Neural cell (in vitro differentiated cells): ENCODE results near the gene TMEM175.

ENCODE experiments used
- EP300 ChIP-seq: fragments of 450-650 bp; conservative IDR thresholded peaks from 2 replicates; pipeline ENCODE4 v1.6.1; 2014; ENCODE audit warnings: antibody characterized with exemption, mild to moderate bottlenecking, moderate library complexity; ENCODE audit not compliant: poor library complexity, severe bottlenecking
- EZH2 ChIP-seq: fragments of 200-600, 300-800 bp; shearing (Covaris generic), sonication (generic); IDR thresholded peaks from 2 replicates; pipeline ENCODE4 v1.6.1; 2014; ENCODE audit warnings: antibody characterized with exemption, low read length, borderline replicate concordance, mild to moderate bottlenecking; ENCODE audit not compliant: insufficient read depth, poor library complexity, severe bottlenecking
- MXI1 ChIP-seq: fragments of 450-650 bp; conservative IDR thresholded peaks from 2 replicates; pipeline ENCODE4 v1.6.1; 2014; ENCODE audit warnings: antibody characterized with exemption, mild to moderate bottlenecking; ENCODE audit not compliant: poor library complexity, severe bottlenecking
- POLR2AphosphoS5 ChIP-seq: IDR thresholded peaks from 2 replicates; pipeline ENCODE4 v1.6.1; 2012
- RAD21 ChIP-seq: fragments of 450-650 bp; conservative IDR thresholded peaks from 2 replicates; pipeline ENCODE4 v1.6.1; 2014; ENCODE audit warnings: antibody characterized with exemption, mild to moderate bottlenecking, moderate library complexity
- SMC3 ChIP-seq: fragments of 450-650 bp; conservative IDR thresholded peaks from 2 replicates; pipeline ENCODE4 v1.6.1; 2014; ENCODE audit warnings: antibody characterized with exemption, mild to moderate bottlenecking, moderate library complexity; ENCODE audit not compliant: poor library complexity
- TF ChIP-seq, protein P1 (sequence below): fragments of 450-650 bp; IDR thresholded peaks from 2 replicates; pipeline ENCODE4 v1.5.1; 2014; ENCODE audit warnings: antibody characterized with exemption, mild to moderate bottlenecking, moderate library complexity; ENCODE audit not compliant: poor library complexity, severe bottlenecking
- TF ChIP-seq, protein P2 (sequence below): IDR thresholded peaks from 2 replicates; pipeline ENCODE4 v1.6.1; 2012; ENCODE audit warnings: borderline replicate concordance

DNA sequence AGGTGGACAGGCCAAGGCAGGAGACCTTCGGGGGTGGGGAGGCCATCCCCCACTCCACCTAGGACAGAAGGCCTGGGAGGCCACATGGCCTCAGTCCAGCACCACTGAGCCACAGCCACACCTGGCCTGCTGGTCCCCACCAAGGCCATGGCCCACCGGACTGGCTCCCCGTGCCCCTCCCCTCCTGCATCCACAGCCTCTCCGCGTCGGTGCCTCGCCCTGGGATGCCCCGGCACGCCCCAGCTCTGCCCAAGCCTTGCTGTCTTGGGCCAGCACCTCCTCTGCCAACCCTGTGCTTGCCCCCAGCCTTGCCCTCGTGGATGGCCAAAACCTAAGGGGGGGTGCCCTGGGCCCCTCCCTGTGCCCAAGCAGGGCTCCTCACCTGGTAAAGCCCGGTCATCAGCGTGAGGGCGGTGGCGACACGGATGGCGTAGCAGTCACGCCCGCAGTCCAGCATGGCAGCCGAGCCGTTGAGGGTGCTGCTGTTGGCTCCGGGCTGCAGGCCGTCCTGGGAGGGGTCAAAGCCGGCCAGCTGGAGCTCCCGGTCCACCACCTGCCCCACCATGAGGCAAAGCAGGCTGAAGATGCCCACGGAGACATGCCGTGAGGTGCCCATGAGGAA lies 58.6 kb downstream of the TMEM175 start:
- TF ChIP-seq, protein P1, sequence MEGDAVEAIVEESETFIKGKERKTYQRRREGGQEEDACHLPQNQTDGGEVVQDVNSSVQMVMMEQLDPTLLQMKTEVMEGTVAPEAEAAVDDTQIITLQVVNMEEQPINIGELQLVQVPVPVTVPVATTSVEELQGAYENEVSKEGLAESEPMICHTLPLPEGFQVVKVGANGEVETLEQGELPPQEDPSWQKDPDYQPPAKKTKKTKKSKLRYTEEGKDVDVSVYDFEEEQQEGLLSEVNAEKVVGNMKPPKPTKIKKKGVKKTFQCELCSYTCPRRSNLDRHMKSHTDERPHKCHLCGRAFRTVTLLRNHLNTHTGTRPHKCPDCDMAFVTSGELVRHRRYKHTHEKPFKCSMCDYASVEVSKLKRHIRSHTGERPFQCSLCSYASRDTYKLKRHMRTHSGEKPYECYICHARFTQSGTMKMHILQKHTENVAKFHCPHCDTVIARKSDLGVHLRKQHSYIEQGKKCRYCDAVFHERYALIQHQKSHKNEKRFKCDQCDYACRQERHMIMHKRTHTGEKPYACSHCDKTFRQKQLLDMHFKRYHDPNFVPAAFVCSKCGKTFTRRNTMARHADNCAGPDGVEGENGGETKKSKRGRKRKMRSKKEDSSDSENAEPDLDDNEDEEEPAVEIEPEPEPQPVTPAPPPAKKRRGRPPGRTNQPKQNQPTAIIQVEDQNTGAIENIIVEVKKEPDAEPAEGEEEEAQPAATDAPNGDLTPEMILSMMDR: no peak
- no peak for TF ChIP-seq POLR2AphosphoS5
- TF ChIP-seq EP300: no peak
- TF ChIP-seq, protein P2, sequence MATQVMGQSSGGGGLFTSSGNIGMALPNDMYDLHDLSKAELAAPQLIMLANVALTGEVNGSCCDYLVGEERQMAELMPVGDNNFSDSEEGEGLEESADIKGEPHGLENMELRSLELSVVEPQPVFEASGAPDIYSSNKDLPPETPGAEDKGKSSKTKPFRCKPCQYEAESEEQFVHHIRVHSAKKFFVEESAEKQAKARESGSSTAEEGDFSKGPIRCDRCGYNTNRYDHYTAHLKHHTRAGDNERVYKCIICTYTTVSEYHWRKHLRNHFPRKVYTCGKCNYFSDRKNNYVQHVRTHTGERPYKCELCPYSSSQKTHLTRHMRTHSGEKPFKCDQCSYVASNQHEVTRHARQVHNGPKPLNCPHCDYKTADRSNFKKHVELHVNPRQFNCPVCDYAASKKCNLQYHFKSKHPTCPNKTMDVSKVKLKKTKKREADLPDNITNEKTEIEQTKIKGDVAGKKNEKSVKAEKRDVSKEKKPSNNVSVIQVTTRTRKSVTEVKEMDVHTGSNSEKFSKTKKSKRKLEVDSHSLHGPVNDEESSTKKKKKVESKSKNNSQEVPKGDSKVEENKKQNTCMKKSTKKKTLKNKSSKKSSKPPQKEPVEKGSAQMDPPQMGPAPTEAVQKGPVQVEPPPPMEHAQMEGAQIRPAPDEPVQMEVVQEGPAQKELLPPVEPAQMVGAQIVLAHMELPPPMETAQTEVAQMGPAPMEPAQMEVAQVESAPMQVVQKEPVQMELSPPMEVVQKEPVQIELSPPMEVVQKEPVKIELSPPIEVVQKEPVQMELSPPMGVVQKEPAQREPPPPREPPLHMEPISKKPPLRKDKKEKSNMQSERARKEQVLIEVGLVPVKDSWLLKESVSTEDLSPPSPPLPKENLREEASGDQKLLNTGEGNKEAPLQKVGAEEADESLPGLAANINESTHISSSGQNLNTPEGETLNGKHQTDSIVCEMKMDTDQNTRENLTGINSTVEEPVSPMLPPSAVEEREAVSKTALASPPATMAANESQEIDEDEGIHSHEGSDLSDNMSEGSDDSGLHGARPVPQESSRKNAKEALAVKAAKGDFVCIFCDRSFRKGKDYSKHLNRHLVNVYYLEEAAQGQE: no peak
- no peak for TF ChIP-seq EZH2
- no peak for TF ChIP-seq RAD21
- no peak for TF ChIP-seq SMC3
- no peak for TF ChIP-seq MXI1
